ENCODE measurements around the gene C1S.
"Not testable (repeated sequence)": the region's sequence is repeated elsewhere in the genome, so short reads cannot be mapped to it uniquely, and the experiment has no call there.

The C1S gene

DNA sequence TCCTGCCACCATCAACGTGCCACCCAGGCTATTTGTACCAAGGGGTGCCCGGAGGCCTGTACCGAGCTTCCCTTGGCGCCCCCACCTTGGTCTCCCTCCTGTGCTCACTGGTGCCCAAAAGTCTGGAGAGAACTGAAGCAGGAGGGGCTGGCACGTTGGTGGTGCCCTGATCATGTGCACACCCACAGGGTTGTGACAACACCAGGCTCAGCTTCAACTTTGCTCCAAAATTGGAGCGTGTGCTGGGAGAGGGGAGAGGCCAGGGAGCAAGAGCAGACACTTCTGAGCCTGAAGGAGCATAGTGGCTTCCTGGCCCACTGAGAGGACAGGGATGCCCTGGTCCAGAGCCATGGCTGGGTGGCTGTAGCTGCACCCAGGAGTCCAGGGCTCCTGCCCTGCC is 29.2 kb upstream of the C1S start:
- no peak overlapping the region for H3K4me3 ChIP-seq (IDR thresholded peaks at IDR 0.05; ENCODE audit: insufficient read depth, low read depth, low read length)
- TF ChIP-seq, protein P1, sequence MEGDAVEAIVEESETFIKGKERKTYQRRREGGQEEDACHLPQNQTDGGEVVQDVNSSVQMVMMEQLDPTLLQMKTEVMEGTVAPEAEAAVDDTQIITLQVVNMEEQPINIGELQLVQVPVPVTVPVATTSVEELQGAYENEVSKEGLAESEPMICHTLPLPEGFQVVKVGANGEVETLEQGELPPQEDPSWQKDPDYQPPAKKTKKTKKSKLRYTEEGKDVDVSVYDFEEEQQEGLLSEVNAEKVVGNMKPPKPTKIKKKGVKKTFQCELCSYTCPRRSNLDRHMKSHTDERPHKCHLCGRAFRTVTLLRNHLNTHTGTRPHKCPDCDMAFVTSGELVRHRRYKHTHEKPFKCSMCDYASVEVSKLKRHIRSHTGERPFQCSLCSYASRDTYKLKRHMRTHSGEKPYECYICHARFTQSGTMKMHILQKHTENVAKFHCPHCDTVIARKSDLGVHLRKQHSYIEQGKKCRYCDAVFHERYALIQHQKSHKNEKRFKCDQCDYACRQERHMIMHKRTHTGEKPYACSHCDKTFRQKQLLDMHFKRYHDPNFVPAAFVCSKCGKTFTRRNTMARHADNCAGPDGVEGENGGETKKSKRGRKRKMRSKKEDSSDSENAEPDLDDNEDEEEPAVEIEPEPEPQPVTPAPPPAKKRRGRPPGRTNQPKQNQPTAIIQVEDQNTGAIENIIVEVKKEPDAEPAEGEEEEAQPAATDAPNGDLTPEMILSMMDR (conservative IDR thresholded peaks at IDR 0.05; ENCODE audit: low read depth, low read length), result no peak
- H3K27me3 ChIP-seq (ENCODE audit: insufficient read depth, low read depth), result no peaks in the 10 kb centered on the region
- H3K36me3 ChIP-seq (ENCODE audit: insufficient read depth), result no peaks in the 10 kb centered on the region
- no peak overlapping the region for H3K9ac ChIP-seq
- no peaks in the 10 kb centered on the region for H3K4me1 ChIP-seq (ENCODE audit: low read depth, poor library complexity, severe bottlenecking)
- no peak overlapping the region for H2AFZ ChIP-seq (ENCODE audit: low read depth)
- no peak overlapping the region for H3K27ac ChIP-seq
- no peak overlapping the region for H3K4me2 ChIP-seq
- no peaks in the 10 kb centered on the region for H3K79me2 ChIP-seq (ENCODE audit: insufficient read depth, low read depth)
- no peaks in the 10 kb centered on the region for H4K20me1 ChIP-seq (ENCODE audit: insufficient read depth)

DNA sequence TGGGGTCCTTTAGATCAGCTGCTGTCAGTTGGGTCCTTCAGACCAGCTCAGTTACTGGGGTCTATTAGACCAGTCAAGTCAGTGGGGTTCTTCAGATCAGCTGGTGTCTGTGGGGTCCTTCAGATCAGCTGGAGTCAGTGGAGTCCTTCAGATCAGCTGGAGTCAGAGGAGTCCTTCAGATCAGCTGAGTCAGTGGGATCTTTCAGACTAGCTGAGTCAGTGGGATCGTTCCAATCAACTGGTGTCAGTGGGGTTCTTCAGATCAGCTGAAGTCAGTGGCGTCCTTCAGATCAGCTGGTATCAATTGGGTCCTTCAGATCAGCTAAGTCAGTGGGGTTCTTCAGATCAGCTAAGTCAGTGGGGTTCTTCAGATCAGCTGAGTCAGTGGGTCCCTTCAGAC is 27.5 kb upstream of the C1S start:
- Histone ChIP-seq H3K27me3 (ENCODE audit: insufficient read depth, low read depth) (no peaks in the 10 kb centered on the region), H3K4me1 (ENCODE audit: low read depth, poor library complexity, severe bottlenecking) (no peaks in the 10 kb centered on the region), H3K4me2 (no peak overlapping the region), H3K4me3 (IDR thresholded peaks at IDR 0.05; ENCODE audit: insufficient read depth, low read depth, low read length) (no peak overlapping the region), H3K27ac (no peak overlapping the region), H3K9ac (no peak overlapping the region), H2AFZ (ENCODE audit: low read depth) (no peak overlapping the region), H3K79me2 (ENCODE audit: insufficient read depth, low read depth) (no peaks in the 10 kb centered on the region), H3K36me3 (ENCODE audit: insufficient read depth) (no peaks in the 10 kb centered on the region), H4K20me1 (ENCODE audit: insufficient read depth) (no peaks in the 10 kb centered on the region)
- TF ChIP-seq, protein P1 (conservative IDR thresholded peaks at IDR 0.05; ENCODE audit: low read depth, low read length), result no peak

DNA sequence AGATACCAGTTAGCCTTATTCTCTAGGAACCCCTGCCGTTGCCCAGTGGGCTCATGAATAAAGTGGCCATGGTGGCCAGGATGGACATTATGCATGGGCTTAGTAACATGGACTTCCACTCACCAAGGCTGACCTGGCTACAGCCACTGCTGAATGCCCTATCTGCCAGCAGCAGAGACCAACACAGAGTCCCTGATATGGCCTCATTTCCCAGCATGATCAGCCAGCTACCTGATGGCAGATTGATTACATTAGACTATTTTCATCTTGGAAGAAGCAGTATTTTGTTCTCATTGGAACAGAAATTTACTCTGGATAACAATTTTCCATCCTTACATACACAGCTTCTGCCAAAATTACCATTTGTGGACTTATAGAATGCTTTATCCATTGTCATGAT is 26.1 kb upstream of the C1S start:
- H3K27me3 ChIP-seq (ENCODE audit: insufficient read depth, low read depth), result no peaks in the 10 kb centered on the region
- H3K79me2 ChIP-seq (ENCODE audit: insufficient read depth, low read depth), result no peaks in the 10 kb centered on the region
- H3K9ac ChIP-seq, result no peak overlapping the region
- H3K4me2 ChIP-seq, result no peak overlapping the region
- H4K20me1 ChIP-seq (ENCODE audit: insufficient read depth), result no peaks in the 10 kb centered on the region
- H3K4me1 ChIP-seq (ENCODE audit: low read depth, poor library complexity, severe bottlenecking), result no peaks in the 10 kb centered on the region
- TF ChIP-seq, protein P1 (conservative IDR thresholded peaks at IDR 0.05; ENCODE audit: low read depth, low read length), result no peak
- no peaks in the 10 kb centered on the region for H3K36me3 ChIP-seq (ENCODE audit: insufficient read depth)
- no peak overlapping the region for H2AFZ ChIP-seq (ENCODE audit: low read depth)
- H3K27ac ChIP-seq, result no peak overlapping the region
- no peak overlapping the region for H3K4me3 ChIP-seq (IDR thresholded peaks at IDR 0.05; ENCODE audit: insufficient read depth, low read depth, low read length)

DNA sequence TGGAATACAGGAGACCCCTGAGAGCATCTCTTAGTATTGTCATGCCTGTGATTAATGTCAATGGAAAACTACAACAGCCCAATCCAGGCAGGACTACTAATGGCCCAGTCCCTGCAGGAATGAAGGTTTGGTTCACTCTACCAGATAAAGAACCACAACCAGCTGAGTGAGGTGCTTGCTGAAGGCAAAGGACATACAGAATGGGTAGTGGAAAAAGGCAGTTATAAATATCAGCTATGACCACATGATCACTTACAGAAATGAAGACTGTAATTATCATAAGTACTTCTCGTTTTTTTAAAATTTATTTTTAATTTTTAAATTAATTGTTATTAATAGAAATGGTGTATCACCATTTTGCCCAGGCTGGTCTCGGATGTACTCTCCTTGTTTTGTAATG is 25.1 kb upstream of the C1S start:
- H3K9ac ChIP-seq, result no peak overlapping the region
- H4K20me1 ChIP-seq (ENCODE audit: insufficient read depth), result no peaks in the 10 kb centered on the region
- H3K4me3 ChIP-seq (IDR thresholded peaks at IDR 0.05; ENCODE audit: insufficient read depth, low read depth, low read length), result no peak overlapping the region
- no peaks in the 10 kb centered on the region for H3K4me1 ChIP-seq (ENCODE audit: low read depth, poor library complexity, severe bottlenecking)
- no peaks in the 10 kb centered on the region for H3K36me3 ChIP-seq (ENCODE audit: insufficient read depth)
- no peak overlapping the region for H3K27ac ChIP-seq
- no peaks in the 10 kb centered on the region for H3K79me2 ChIP-seq (ENCODE audit: insufficient read depth, low read depth)
- H3K4me2 ChIP-seq, result no peak overlapping the region
- no peaks in the 10 kb centered on the region for H3K27me3 ChIP-seq (ENCODE audit: insufficient read depth, low read depth)
- TF ChIP-seq, protein P1 (conservative IDR thresholded peaks at IDR 0.05; ENCODE audit: low read depth, low read length), result no peak
- no peak overlapping the region for H2AFZ ChIP-seq (ENCODE audit: low read depth)

DNA sequence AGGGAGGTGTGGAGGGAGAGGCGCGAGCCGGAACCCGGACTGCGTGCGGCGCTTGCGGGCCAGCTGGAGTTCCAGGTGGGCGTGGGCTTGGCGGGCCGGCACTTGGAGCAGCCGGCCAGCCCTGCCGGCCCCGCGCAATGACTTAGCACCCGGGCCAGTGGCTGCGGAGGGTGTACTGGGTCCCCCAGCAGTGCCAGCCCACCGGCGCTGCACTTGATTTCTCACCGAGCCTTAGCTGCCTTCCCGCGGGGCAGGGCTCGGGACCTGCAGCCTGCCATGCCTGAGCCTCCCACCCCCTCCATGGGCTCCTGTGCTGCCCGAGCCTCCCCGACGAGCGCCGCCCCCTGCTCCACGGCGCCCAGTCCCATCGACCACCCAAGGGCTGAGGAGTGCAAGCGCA is 23.1 kb upstream of the C1S start:
- not testable (repeated sequence) for H3K27me3 ChIP-seq (ENCODE audit: insufficient read depth, low read depth); H4K20me1 ChIP-seq (ENCODE audit: insufficient read depth); H3K9ac ChIP-seq; H3K4me3 ChIP-seq (IDR thresholded peaks at IDR 0.05; ENCODE audit: insufficient read depth, low read depth, low read length); H3K27ac ChIP-seq; H3K4me2 ChIP-seq; H2AFZ ChIP-seq (ENCODE audit: low read depth); H3K36me3 ChIP-seq (ENCODE audit: insufficient read depth); H3K79me2 ChIP-seq (ENCODE audit: insufficient read depth, low read depth); H3K4me1 ChIP-seq (ENCODE audit: low read depth, poor library complexity, severe bottlenecking)

Data from KMS-11 (cell line).